DND-41 (cell line): ENCODE data around the gene GLIS2.

Experiments used
- EZH2 ChIP-seq: IDR thresholded peaks from 3 replicates; pipeline ENCODE4 v1.6.1; 2012; ENCODE audit warnings: borderline replicate concordance, low read depth, mild to moderate bottlenecking, moderate library complexity, low read length, inconsistent platforms; ENCODE audit not compliant: severe bottlenecking
- TF ChIP-seq, protein P1 (sequence below): IDR thresholded peaks from 2 replicates; pipeline ENCODE4 v1.5.1; 2012; ENCODE audit warnings: borderline replicate concordance, low read length, moderate library complexity, mild to moderate bottlenecking; ENCODE audit not compliant: poor library complexity, severe bottlenecking; ENCODE audit errors: extremely low read depth

DNA sequence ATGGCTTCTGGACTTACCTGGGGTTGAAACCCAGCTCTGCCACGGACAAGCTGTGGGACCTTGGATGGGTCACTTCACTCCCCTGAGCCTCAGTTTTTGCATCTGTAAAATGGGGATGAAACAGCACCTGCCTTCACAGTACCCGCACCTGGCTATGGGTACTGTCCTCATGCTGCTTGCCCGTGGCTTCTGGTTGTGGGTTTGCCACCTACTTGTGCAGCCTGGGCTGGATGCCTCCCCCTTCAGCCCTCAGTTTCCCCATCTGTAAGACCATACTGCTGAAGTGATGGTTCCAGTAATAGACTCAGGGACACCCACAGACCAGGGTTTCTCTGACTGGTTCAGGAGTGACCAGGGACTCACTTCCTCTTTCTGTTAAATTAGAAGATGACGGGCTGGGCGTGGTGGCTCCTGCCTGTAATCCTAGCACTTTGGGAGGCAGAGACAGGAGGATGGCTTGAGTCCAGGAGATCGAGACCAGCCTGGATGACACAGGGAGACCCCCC, 9.4 kb downstream of the GLIS2 start:
- TF ChIP-seq, protein P1, sequence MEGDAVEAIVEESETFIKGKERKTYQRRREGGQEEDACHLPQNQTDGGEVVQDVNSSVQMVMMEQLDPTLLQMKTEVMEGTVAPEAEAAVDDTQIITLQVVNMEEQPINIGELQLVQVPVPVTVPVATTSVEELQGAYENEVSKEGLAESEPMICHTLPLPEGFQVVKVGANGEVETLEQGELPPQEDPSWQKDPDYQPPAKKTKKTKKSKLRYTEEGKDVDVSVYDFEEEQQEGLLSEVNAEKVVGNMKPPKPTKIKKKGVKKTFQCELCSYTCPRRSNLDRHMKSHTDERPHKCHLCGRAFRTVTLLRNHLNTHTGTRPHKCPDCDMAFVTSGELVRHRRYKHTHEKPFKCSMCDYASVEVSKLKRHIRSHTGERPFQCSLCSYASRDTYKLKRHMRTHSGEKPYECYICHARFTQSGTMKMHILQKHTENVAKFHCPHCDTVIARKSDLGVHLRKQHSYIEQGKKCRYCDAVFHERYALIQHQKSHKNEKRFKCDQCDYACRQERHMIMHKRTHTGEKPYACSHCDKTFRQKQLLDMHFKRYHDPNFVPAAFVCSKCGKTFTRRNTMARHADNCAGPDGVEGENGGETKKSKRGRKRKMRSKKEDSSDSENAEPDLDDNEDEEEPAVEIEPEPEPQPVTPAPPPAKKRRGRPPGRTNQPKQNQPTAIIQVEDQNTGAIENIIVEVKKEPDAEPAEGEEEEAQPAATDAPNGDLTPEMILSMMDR = no peak
- no peak for TF ChIP-seq EZH2
